ENCODE results near the gene LINC00237.

- TF ChIP-seq POLR2A (IDR thresholded peaks at IDR 0.05) (no peak), CTCF (IDR thresholded peaks at IDR 0.05) (no peak)
Measured at GRCh38 chr20:21067255-21067654, 38.9 kb downstream of the LINC00237 start.

All from adrenal gland (tissue), 5 donors.